MV-4-11 (cell line): Measurements from ENCODE around the gene TSPOAP1.
A peak's percentile ranks its signal among the peaks of the same experiment; 100 is the strongest.
"Not testable (repeated sequence)": the region's sequence is repeated elsewhere in the genome, so short reads cannot be mapped to it uniquely, and the experiment has no call there.

Experiments used
- DNase-seq: peaks from one replicate; lab custom pipeline; 2025; lab: John Stamatoyannopoulos, UW

Gene TSPOAP1

GRCh38 chr17:58360296-58361063 lies 31.9 kb upstream of the TSPOAP1 start:
- no peak for DNase-seq

- no peak for DNase-seq
Observed at GRCh38 chr17:58358408-58359172, 30.0 kb upstream of the TSPOAP1 start.

- DNase-seq: no peak
Observed at GRCh38 chr17:58357312-58358297, 29.0 kb upstream of the TSPOAP1 start.

DNA sequence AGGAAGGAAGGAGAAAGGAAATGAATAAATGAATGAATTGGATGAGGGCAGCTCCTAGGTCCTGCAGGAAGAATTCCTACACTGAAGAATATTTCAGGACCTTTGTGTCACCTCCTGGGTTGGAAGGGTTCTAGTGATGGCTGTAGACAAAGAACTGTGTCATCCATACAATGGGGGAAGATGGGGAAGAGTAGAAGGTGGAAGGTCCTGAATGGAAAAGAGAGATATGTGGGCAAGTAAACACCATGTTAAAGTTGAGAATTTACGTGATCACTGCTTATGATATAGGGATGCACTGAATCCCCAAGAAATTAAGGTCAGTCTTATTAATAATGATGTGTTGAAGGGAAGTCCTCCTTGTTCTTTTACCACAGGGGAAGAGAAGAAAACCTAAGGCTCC lies 27.6 kb upstream of the TSPOAP1 start:
- DNase-seq: no peak

- peak; percentile 5 for DNase-seq
Observed at GRCh38 chr17:58354541-58355216, 26.1 kb upstream of the TSPOAP1 start.

DNA sequence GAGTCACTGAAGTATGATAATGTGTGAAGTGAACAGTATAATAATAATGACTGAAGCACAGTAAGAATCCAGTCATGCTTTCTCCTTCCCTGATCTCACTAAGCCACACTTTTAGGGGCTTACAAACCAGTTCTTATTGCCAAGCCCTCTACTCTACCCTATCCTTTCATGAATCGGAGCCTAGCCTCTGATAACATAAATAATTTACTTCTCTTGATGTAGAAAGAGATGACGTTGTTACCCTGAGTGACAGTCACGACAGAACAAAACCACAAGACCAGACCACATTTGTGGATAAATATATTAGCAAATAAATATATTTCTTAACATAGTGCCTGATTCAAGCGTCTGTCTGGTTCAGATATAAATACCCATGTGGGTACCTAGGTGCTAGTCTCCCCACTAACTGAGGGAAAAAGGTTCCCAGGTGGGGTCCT lies 24.8 kb upstream of the TSPOAP1 start:
- DNase-seq: no peak

DNA sequence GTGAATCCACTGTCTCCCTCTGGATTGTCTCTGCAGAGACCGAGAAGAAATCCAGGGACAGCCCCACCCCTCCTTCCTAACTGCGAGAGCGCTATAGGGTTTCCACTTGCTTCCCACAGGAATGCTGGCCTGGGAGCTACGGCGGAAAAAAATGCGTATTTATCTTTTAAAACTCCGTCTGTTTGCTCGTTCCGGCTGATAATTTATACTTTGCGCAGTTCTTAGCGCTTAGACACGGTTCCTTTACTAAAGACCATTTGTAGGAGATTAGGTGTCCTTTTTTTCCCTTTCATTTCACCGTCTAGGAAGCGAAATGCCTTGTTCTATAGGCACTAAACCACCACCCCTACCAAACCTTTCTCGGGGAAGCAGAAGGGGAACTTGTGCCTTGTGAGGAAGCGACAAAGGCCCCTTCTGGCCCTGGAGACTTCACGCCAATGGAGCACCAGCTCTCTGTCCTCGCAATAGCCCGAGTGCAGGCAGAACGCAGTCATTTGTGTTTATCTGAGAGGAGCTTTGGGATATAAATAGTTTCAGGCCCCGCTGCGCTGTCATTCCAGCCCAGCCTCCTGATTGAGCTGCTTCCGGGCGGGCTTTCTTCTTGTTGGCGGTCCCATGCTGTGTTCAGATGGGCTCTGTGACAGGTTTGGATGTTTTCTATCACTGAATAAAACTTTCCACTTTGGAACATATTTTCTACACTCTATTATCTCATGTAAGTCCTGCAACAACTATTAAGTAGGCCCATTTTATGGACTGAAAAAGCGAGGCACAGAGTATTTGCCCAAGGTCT lies 24.2 kb upstream of the TSPOAP1 start:
- DNase-seq: peak; percentile 65

DNA sequence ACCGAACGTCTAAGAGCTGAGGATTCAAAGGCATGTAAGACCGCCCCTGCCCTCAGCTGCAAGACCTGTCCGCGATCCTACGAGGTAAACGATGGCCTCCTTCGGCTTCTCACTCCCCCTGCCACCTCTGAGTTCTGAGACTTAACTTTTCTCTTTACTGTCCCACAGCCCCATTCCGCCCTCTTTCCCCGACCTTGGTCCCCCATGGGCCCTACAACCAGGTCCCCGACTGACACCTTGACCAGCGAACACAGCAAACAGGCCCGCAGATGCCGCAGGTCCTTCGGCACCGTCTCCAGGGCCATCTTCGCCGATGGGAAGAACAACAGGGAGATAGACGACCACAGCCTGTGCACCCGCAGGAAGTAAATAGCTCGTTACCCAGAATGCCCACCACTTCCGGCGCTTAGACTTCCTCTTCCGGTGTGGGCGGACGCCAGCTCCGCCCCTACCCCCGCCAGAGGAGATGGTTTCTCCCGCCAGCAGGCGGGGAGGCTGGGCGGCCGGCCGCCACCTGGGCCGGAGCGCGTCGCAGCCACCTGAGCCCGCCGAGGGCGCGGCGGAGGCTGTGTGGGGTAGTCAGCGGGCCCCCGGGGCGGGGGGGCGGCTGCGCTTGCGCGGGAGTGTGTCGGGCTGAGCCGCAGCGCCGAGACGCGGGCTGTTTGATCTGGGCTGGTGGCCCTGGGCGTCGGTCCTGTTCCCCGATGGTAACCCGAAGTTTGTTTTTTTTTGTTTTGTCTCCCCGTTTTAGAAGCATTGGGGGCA lies 23.4 kb upstream of the TSPOAP1 start, which contains the start of gene SUPT4H1:
SUPT4H1 (minus strand) TSS at position 371 of the 765 bp plus-strand sequence; CDS start at position 305, 66 bp downstream.
- peak; percentile 91 for DNase-seq

GRCh38 chr17:58351182-58351581 lies 22.6 kb upstream of the TSPOAP1 start:
- DNase-seq: no peak

DNA sequence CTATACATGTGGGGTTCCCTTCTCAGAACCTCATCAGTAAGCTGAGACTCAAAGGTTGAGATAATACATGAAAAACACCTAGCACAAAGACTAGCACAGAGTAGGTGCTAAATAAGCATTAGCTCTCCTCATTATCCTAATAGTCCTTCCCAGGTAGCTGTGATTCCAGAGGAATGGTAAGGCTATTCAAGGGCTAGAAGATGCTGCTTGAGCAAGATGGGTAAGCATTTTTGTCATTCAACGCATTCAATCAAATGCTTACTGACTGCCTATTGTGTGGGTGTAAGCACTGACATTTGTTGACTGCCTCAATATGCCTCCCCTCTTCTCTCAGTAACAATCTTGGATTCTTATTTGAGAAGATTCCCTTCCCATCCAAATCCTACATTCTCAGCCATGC lies 19.4 kb upstream of the TSPOAP1 start:
- DNase-seq: no peak

DNA sequence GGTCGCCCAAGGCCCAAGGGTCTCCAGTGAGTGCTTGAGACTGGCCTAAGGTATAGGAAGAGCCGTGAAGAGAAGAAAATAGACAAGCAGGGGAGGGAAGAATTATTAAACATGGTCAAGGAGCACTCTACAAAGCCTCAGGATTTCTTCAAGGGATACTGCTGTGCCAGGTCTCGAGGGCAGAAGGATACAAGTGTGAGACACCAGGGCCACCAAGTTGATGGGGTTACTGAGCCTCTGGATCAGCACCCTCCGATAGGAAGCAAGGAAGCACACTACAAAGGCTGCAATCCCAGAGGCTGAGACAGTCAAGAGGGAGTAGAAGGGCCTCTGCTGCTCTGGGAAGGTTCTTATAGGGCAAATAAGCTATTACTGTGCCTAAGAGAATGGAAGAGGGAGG lies 16.9 kb upstream of the TSPOAP1 start:
- no peak for DNase-seq

DNA sequence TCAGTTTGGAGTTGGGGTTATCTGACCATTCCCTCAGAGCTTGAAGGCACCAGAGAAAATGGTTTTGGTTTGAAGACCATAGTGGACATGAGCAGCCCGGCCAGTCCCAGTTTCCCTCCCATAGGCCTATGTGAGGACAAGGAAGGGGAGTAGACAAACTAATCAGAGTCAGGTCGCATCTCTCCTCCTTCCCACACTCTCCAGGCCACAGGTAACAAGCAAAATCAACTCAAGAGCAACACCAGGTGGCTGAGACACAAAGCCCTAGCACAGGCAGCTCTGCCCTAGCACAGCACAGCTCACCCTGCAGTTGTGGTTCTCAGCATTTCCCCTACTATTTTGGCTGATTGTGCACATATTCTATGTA lies 16.2 kb upstream of the TSPOAP1 start:
- DNase-seq: no peak

- DNase-seq: peak; percentile 95
Observed at GRCh38 chr17:58344047-58344790, 15.6 kb upstream of the TSPOAP1 start.

DNA sequence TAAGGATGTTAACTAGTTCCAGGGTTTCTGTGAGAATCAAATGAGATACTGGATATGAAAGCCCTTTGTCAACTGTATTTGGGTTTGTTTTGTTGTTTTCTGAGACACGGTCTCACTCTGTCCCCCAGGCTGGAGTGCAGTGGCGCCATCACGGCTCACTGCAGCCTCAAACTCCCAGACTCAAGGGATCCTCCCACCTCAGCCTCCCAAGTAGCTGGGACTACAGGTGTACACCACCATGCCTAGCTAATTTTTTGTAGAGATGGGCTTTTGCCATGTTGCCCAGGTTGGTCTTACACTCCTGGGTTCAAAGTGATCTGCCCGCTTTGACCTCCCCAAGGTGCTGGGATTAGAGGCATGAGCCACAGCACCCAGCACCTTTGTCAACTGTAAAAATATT lies 14.5 kb upstream of the TSPOAP1 start:
- no peak for DNase-seq

GRCh38 chr17:58341861-58342475 lies 13.4 kb upstream of the TSPOAP1 start:
- no peak for DNase-seq

DNA sequence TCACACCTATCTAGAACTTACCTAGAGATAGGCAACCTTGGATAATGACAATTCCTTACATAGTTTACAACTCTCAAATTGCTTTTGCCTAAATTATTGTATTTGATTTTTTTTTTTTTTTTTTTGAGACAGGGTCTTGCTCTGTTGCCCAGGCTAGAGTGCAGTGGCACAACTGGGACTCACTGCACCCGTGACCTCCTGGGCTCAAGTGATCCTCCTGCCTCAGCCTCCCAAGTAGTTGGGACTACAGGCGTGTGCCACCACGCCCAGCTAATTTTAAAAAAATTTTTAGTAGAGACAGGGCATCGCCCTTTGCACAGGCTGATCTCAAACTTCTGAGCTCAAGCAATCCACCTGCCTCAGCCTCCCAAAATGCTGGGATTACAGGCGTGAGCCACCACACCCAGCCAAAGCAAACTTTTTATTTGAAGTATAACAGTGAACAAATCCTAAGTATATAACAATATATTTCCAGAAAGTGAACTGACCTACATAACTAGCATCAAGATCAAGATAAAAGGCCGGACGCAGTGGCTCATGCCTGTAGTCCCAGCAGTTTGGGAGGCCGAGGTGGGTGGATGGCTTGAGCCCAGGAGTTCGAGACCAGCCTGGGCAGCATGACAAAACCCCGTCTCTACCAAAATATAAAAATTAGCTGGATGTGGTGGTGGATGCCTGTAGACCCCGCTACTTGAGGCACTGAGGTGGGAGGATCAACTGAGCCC lies 12.7 kb upstream of the TSPOAP1 start:
- DNase-seq: not testable (repeated sequence)

DNA sequence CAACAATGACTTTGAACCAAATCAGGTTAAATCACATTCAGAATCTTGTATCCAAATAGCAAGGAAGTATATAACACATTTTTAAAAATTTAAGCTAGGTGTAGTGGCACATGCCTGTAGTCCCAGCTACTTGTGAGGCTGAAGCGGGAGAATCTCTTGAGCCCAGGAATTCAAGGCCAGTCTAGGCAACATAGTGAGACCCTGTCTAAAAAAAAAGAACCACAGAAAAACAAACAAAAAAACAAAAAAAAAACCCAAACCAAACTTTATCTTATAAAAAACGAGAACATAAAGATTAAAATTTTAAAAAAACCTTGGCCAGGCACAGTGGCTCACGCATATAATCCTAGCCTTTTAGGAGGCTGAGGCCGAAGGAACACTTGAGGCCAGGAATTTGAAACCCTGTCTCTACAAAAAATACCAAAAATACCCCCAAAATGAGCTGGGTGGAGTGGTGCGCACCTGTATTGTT lies 11.8 kb upstream of the TSPOAP1 start:
- DNase-seq: no peak
